K562 (cell line): ENCODE data around the gene PLTP. TPM values are rescaled to one million over a fixed set of nuclear protein-coding genes. Genes with fewer than 3 reads are reported as not detected.

Source experiments
- ATF1 ChIP-seq, 2 experiments: fragments of 450-650 bp in 1 of 2; IDR thresholded peaks; 2 replicates each; pipeline ENCODE4 v1.6.1; 2016; ENCODE audit warnings: missing compliant biosample characterization in 1 of 2, missing genetic modification characterization in 1 of 2
- CEBPZ ChIP-seq: fragments of 150-350 bp; IDR thresholded peaks from 2 replicates; pipeline ENCODE4 v1.6.1; 2014; ENCODE audit warnings: low read depth, mild to moderate bottlenecking, low read length, borderline replicate concordance
- COPS2 ChIP-seq: fragments of 450-650 bp; conservative IDR thresholded peaks from 2 replicates; pipeline ENCODE4 v1.6.1; 2016; ENCODE audit warnings: mild to moderate bottlenecking, moderate library complexity
- CSDE1 ChIP-seq, 2 experiments: fragments of 450-650 bp; IDR thresholded peaks; 2 replicates each; pipeline ENCODE4 v1.6.1; 2016; ENCODE audit warnings: mild to moderate bottlenecking in 1 of 2
- CUX1 ChIP-seq: fragments of 200-800 bp; sonication (Bioruptor generic); IDR thresholded peaks from 2 replicates; pipeline ENCODE4 v1.6.1; 2016; ENCODE audit warnings: missing genetic modification characterization, missing compliant biosample characterization
- HDGF ChIP-seq: fragments of 450-650 bp; IDR thresholded peaks from 2 replicates; pipeline ENCODE4 v1.6.1; 2016
- NFE2L1 ChIP-seq: fragments of 450-650 bp; IDR thresholded peaks from 2 replicates; pipeline ENCODE4 v1.6.1; 2016; ENCODE audit warnings: missing genetic modification characterization, low read depth, mild to moderate bottlenecking, missing compliant biosample characterization, moderate library complexity, borderline replicate concordance
- POLR2H ChIP-seq: IDR thresholded peaks from 2 replicates; pipeline ENCODE4 v1.6.1; 2016; ENCODE audit warnings: missing genetic modification characterization, low read depth, mild to moderate bottlenecking, control low read depth, missing compliant biosample characterization, moderate library complexity
- STAT6 ChIP-seq: sonication (generic); formaldehyde crosslinking; IDR thresholded peaks from 2 replicates; pipeline ENCODE4 v1.8.1; 2023; ENCODE audit warnings: mild to moderate bottlenecking, missing genetic modification reagents
- YY1 ChIP-seq, 3 experiments: IDR thresholded peaks; 2 replicates each; pipeline ENCODE4 v1.6.1; 2011; ENCODE audit warnings: low read length in 2 of 3, mild to moderate bottlenecking in 2 of 3, moderate library complexity in 2 of 3, borderline replicate concordance in 1 of 3, control low read depth in 1 of 3, low read depth in 1 of 3; ENCODE audit not compliant: insufficient read depth in 3 of 3, insufficient replicate concordance in 2 of 3, control insufficient read depth in 1 of 3, insufficient read length in 1 of 3; ENCODE audit errors: extremely low read depth in 1 of 3
- ZBTB9 ChIP-seq: fragments of 450-650 bp; formaldehyde crosslinking; IDR thresholded peaks from 2 replicates; pipeline ENCODE4 v1.4.0; 2020; ENCODE audit warnings: mild to moderate bottlenecking, moderate library complexity
- ZFP36 ChIP-seq: fragments of 150-350 bp; IDR thresholded peaks from 2 replicates; pipeline ENCODE4 v1.6.1; 2018; ENCODE audit warnings: low read length, low read depth; ENCODE audit not compliant: partially characterized antibody
- polyA plus RNA-seq, 8 experiments: library from polyadenylated mRNA; depleted of rRNA in 4 of 8; stranded (reverse) in 5 of 8; unstranded in 3 of 8; fragments of >200 nt; fragmentation: Nextera tagmentation in 2 of 8; fragmentation: Illumina TruSeq in 1 of 8; extraction: Ambion mirVana in 2 of 8; extraction: Trizol in 1 of 8; gene quantifications; 2 replicates each; pipeline versions ENCODE4 v1.2.1 to v1.2.3, GENCODE V29; 2011 to 2014; ENCODE audit warnings: inconsistent platforms in 1 of 8, missing spikeins in 1 of 8
- total RNA-seq, 7 experiments: library from RNA; depleted of rRNA in 6 of 7; stranded (reverse); fragments of >200 nt in 6 of 7; fragmentation: Illumina TruSeq in 2 of 7; extraction: Trizol in 2 of 7; gene quantifications; 2 replicates each; pipeline versions ENCODE4 v1.2.1 to v1.2.3, GENCODE V29; 2011 to 2021; ENCODE audit warnings: low replicate concordance in 1 of 7

The PLTP gene
- total and polyA plus RNA-seq, 9 of the 15 experiments (the other 6 are each of a cell fraction or from before 2014, with no cell fraction given) = 2.8 to 29.3 (median 17.6) TPM

GRCh38 chr20:45880988-45881788, 30.8 kb downstream of the PLTP start, which contains the start of gene ZSWIM1 (continued):
- TF ChIP-seq COPS2 = no peak
- TF ChIP-seq CUX1 (CRISPR knock-in tag) = no peak
- TF ChIP-seq POLR2H (tag) = peak; percentile 67
- peak; percentile 90 to 97 (median 91) for TF ChIP-seq YY1 (IDR thresholded peaks at IDR 0.05; ENCODE audit: borderline replicate concordance in 1 of 3, control insufficient read depth in 1 of 3, extremely low read depth in 1 of 3, insufficient read depth in 3 of 3, insufficient read length in 1 of 3, insufficient replicate concordance in 2 of 3, low read depth in 1 of 3, low read length in 2 of 3)
- no peak; the same call in 1 of the 2 replicates for TF ChIP-seq ATF1 (CRISPR knock-in tag; IDR thresholded peaks at IDR 0.05)
- TF ChIP-seq ATF1 (tag; IDR thresholded peaks at IDR 0.05) = peak; percentile 92
- peak; percentile 80; the same call in 1 of the 2 replicates for TF ChIP-seq CEBPZ
- TF ChIP-seq ZFP36 = peak; percentile 90
- peak; percentile 77; the same call in 1 of the 2 replicates for TF ChIP-seq HDGF
- TF ChIP-seq NFE2L1 (tag) = no peak
- TF ChIP-seq STAT6 (CRISPR knock-in tag) = no peak
- peak in 1 of 2 experiments; percentile 96; a peak in 2 of 4 replicates for TF ChIP-seq CSDE1 (IDR thresholded peaks at IDR 0.05)
- 0 out of 2 replicates have a peak, but pooled peaks have one; percentile 66 for TF ChIP-seq ZBTB9
